ENCODE measurements around the gene TACC2.

GRCh38 chr10:122053314-122053713, 64.4 kb downstream of the TACC2 start:
- TF ChIP-seq, protein P1, sequence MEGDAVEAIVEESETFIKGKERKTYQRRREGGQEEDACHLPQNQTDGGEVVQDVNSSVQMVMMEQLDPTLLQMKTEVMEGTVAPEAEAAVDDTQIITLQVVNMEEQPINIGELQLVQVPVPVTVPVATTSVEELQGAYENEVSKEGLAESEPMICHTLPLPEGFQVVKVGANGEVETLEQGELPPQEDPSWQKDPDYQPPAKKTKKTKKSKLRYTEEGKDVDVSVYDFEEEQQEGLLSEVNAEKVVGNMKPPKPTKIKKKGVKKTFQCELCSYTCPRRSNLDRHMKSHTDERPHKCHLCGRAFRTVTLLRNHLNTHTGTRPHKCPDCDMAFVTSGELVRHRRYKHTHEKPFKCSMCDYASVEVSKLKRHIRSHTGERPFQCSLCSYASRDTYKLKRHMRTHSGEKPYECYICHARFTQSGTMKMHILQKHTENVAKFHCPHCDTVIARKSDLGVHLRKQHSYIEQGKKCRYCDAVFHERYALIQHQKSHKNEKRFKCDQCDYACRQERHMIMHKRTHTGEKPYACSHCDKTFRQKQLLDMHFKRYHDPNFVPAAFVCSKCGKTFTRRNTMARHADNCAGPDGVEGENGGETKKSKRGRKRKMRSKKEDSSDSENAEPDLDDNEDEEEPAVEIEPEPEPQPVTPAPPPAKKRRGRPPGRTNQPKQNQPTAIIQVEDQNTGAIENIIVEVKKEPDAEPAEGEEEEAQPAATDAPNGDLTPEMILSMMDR (IDR thresholded peaks at IDR 0.05): no peak
- no peak for TF ChIP-seq POLR2A (IDR thresholded peaks at IDR 0.05)
